ENCODE results near the gene CNPY1.
"Not testable (repeated sequence)": the region's sequence is repeated elsewhere in the genome, so short reads cannot be mapped to it uniquely, and the experiment has no call there.

The CNPY1 gene

DNA sequence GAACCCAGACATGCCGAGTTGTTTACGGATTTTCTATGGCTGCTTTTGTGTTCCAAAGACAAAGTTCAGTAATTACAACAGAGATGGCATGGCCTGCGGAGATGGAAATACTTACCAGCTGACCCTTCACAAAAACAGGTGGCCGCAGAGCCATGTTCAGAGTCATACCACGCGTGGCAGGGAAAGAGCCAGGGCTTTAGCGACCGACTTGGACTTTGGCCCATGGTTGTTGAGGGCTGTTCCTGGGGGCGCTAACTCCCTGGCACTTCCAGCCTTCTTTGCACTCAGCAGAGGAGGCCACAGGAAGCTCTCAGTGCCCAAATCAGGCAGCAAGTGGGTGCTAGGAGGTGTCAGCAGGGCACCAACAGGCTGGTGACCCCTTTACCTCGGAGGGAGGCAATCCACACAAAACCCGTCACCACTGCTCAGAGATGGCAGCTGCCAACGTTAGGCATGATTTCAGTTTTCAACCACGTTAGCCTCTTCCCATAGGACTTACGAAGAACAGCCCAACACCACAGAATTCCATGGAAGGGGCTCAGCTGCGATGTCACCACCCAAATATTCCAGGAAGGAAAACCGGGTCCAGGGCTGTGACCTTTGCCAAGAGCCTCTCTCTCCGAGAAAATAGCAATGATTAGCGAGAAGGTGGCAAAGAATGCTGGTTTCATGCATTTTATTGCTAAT, 21.4 kb upstream of the CNPY1 start:
- no peak overlapping the region for H3K27ac ChIP-seq (ENCODE audit: low read depth, low read length, poor library complexity, severe bottlenecking)

DNA sequence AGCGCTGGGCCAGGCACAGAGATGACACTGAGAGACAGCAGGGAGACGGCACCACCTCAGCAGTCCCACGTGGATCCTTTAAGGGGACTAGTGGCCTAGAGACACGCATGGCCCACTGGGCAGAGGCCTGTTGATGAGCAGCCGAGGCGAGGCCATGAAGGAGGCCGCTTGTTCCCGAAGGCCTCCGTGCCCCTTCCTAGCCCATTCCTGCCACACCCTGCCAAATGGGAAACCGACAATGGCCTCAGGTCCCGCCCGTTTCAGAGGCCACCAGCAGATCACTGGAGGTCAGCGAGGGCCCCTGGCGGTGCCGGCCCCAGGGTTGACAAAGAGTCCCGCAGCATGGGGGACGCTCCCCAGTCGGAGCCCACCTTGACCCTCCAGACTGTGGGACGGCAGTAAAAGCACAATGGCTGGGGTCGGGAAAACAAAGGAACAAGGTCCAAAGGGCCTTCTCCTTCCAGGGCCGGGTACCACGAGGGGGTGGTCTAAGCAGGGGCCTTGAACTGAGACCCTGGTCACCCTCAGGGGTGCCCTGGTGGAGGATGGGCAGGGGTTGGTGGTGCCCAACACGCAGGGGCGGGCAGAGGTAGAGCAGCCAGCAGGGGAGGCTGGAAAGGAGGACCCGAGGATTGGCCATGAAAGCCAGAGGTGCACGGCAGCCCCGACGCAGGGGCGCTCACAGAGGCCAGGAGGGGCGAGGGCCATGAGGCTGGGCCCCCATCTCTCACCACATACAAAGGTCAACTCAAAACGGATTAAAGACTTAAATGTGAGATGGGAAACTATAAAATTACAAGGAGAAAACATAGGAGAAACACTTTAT, 19.9 kb upstream of the CNPY1 start:
- Histone ChIP-seq H3K4me3 (ENCODE audit: low read depth, low read length, poor library complexity, severe bottlenecking) (no peak overlapping the region), H3K9me3 (ENCODE audit: low read length) (no peaks in the 10 kb centered on the region), H3K4me1 (ENCODE audit: insufficient read depth, low read length, severe bottlenecking) (no peaks in the 10 kb centered on the region), H3K36me3 (ENCODE audit: insufficient read depth, low read length) (no peaks in the 10 kb centered on the region), H3K9me2 (ENCODE audit: low read depth, low read length) (no peaks in the 10 kb centered on the region), H3F3A (ENCODE audit: insufficient read depth, low read length) (no peaks in the 10 kb centered on the region), H4K20me1 (ENCODE audit: insufficient read depth, low read length) (no peaks in the 10 kb centered on the region), H2AFZ (ENCODE audit: low read length) (no peak overlapping the region), H3K79me2 (ENCODE audit: insufficient read depth, low read length) (no peaks in the 10 kb centered on the region), H3K27me3 (ENCODE audit: insufficient read depth, low read length) (peaks cover 13% of the 10 kb centered on the region; the same call in 1 of the 2 replicates), H3K4me2 (ENCODE audit: low read length) (no peak overlapping the region), H3K9ac (ENCODE audit: low read length) (no peak overlapping the region), H3K27ac (ENCODE audit: low read depth, low read length, poor library complexity, severe bottlenecking) (no peak overlapping the region)
- no peak for TF ChIP-seq EZH2 (IDR thresholded peaks at IDR 0.05; ENCODE audit: borderline replicate concordance, low read length)
- TF ChIP-seq, protein P1, sequence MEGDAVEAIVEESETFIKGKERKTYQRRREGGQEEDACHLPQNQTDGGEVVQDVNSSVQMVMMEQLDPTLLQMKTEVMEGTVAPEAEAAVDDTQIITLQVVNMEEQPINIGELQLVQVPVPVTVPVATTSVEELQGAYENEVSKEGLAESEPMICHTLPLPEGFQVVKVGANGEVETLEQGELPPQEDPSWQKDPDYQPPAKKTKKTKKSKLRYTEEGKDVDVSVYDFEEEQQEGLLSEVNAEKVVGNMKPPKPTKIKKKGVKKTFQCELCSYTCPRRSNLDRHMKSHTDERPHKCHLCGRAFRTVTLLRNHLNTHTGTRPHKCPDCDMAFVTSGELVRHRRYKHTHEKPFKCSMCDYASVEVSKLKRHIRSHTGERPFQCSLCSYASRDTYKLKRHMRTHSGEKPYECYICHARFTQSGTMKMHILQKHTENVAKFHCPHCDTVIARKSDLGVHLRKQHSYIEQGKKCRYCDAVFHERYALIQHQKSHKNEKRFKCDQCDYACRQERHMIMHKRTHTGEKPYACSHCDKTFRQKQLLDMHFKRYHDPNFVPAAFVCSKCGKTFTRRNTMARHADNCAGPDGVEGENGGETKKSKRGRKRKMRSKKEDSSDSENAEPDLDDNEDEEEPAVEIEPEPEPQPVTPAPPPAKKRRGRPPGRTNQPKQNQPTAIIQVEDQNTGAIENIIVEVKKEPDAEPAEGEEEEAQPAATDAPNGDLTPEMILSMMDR (IDR thresholded peaks at IDR 0.05; ENCODE audit: low read length), result no peak

More for the DNA sequence above, 21.4 kb upstream of the CNPY1 start:
- H3K9ac ChIP-seq (ENCODE audit: low read length), result no peak overlapping the region
- H2AFZ ChIP-seq (ENCODE audit: low read length), result no peak overlapping the region
- peaks cover 14% of the 10 kb centered on the region; the same call in 1 of the 2 replicates for H3K27me3 ChIP-seq (ENCODE audit: insufficient read depth, low read length)
- TF ChIP-seq, protein P1 (IDR thresholded peaks at IDR 0.05; ENCODE audit: low read length), result no peak
- H3K4me2 ChIP-seq (ENCODE audit: low read length), result no peak overlapping the region
- no peaks in the 10 kb centered on the region for H3F3A ChIP-seq (ENCODE audit: insufficient read depth, low read length)
- no peaks in the 10 kb centered on the region for H4K20me1 ChIP-seq (ENCODE audit: insufficient read depth, low read length)
- no peaks in the 10 kb centered on the region for H3K36me3 ChIP-seq (ENCODE audit: insufficient read depth, low read length)
- H3K9me2 ChIP-seq (ENCODE audit: low read depth, low read length), result no peaks in the 10 kb centered on the region
- no peak overlapping the region for H3K4me3 ChIP-seq (ENCODE audit: low read depth, low read length, poor library complexity, severe bottlenecking)
- no peaks in the 10 kb centered on the region for H3K4me1 ChIP-seq (ENCODE audit: insufficient read depth, low read length, severe bottlenecking)
- H3K9me3 ChIP-seq (ENCODE audit: low read length), result no peaks in the 10 kb centered on the region
- no peaks in the 10 kb centered on the region for H3K79me2 ChIP-seq (ENCODE audit: insufficient read depth, low read length)

DNA sequence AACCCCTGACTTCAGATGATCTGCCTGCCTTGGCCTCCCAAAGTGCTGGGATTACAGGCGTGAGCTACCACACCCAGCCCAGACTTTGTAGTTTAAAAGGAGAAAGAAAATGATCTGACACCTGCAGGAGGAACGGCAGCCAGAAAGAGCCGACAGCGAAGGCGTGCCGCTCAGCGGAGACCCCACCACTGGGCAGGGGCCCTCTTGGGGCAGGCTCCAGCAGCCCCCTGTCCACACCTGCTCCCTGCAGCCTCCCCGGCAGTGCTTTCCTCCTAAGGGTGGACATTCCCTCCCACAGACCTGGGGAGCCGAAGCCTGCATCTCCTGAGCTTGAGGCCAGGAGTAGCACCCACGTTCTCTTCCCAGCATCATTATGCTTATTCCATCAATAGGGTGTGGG, 19.2 kb upstream of the CNPY1 start:
- Histone ChIP-seq H3K9me2 (ENCODE audit: low read depth, low read length) (no peaks in the 10 kb centered on the region), H3K4me2 (ENCODE audit: low read length) (no peak overlapping the region), H3K79me2 (ENCODE audit: insufficient read depth, low read length) (no peaks in the 10 kb centered on the region), H3K27ac (ENCODE audit: low read depth, low read length, poor library complexity, severe bottlenecking) (no peak overlapping the region), H2AFZ (ENCODE audit: low read length) (no peak overlapping the region), H3K36me3 (ENCODE audit: insufficient read depth, low read length) (no peaks in the 10 kb centered on the region), H3K27me3 (ENCODE audit: insufficient read depth, low read length) (peaks cover 14% of the 10 kb centered on the region; the same call in 1 of the 2 replicates), H3K4me3 (ENCODE audit: low read depth, low read length, poor library complexity, severe bottlenecking) (no peak overlapping the region), H3K9ac (ENCODE audit: low read length) (no peak overlapping the region), H3F3A (ENCODE audit: insufficient read depth, low read length) (no peaks in the 10 kb centered on the region), H3K9me3 (ENCODE audit: low read length) (no peaks in the 10 kb centered on the region), H3K4me1 (ENCODE audit: insufficient read depth, low read length, severe bottlenecking) (no peaks in the 10 kb centered on the region), H4K20me1 (ENCODE audit: insufficient read depth, low read length) (no peaks in the 10 kb centered on the region)
- TF ChIP-seq, protein P1 (IDR thresholded peaks at IDR 0.05; ENCODE audit: low read length), result no peak
- no peak for TF ChIP-seq EZH2 (IDR thresholded peaks at IDR 0.05; ENCODE audit: borderline replicate concordance, low read length)

DNA sequence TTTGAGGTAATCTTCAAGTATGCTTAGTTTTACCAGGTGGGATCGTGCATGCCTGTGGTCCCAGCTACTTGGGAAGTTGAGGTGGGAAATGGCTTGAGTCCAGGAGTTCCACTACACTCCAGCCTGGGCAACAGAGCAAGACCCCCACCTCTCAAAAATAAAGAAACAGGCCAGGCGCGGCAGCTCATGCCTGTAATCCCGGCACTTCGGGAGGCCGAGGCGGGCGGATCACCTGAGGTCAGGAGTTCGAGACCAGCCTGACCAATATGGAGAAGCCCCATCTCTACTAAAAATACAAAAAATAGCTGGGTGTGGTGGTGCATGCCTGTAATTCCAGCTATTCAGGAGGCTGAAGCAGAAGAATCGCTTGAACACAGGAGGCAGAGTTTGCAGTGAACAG, 16.6 kb upstream of the CNPY1 start:
- not testable (repeated sequence) for H3K79me2 ChIP-seq (ENCODE audit: insufficient read depth, low read length); H3K4me3 ChIP-seq (ENCODE audit: low read depth, low read length, poor library complexity, severe bottlenecking); H3K9ac ChIP-seq (ENCODE audit: low read length); H2AFZ ChIP-seq (ENCODE audit: low read length); H3K4me2 ChIP-seq (ENCODE audit: low read length); H3F3A ChIP-seq (ENCODE audit: insufficient read depth, low read length); H3K36me3 ChIP-seq (ENCODE audit: insufficient read depth, low read length); H3K9me3 ChIP-seq (ENCODE audit: low read length); H3K9me2 ChIP-seq (ENCODE audit: low read depth, low read length); H3K27ac ChIP-seq (ENCODE audit: low read depth, low read length, poor library complexity, severe bottlenecking); H3K4me1 ChIP-seq (ENCODE audit: insufficient read depth, low read length, severe bottlenecking); H4K20me1 ChIP-seq (ENCODE audit: insufficient read depth, low read length)
- peaks cover 27% of the 10 kb centered on the region; the same call in 1 of the 2 replicates for H3K27me3 ChIP-seq (ENCODE audit: insufficient read depth, low read length)

All from OCI-LY1 (cell line).